ENCODE results near the gene NRBF2.

- TF ChIP-seq CTCF (IDR thresholded peaks at IDR 0.05) (no peak), EP300 (IDR thresholded peaks at IDR 0.05) (peak; percentile 32), POLR2A (IDR thresholded peaks at IDR 0.05) (no peak)
Measured at GRCh38 chr10:63115732-63116383, 17.3 kb upstream of the NRBF2 start.

All from ovary (tissue), 3 donors.